ENCODE measurements around the gene PDGFA.
"Not testable (repeated sequence)": the region's sequence is repeated elsewhere in the genome, so short reads cannot be mapped to it uniquely, and the experiment has no call there.

Gene PDGFA

DNA sequence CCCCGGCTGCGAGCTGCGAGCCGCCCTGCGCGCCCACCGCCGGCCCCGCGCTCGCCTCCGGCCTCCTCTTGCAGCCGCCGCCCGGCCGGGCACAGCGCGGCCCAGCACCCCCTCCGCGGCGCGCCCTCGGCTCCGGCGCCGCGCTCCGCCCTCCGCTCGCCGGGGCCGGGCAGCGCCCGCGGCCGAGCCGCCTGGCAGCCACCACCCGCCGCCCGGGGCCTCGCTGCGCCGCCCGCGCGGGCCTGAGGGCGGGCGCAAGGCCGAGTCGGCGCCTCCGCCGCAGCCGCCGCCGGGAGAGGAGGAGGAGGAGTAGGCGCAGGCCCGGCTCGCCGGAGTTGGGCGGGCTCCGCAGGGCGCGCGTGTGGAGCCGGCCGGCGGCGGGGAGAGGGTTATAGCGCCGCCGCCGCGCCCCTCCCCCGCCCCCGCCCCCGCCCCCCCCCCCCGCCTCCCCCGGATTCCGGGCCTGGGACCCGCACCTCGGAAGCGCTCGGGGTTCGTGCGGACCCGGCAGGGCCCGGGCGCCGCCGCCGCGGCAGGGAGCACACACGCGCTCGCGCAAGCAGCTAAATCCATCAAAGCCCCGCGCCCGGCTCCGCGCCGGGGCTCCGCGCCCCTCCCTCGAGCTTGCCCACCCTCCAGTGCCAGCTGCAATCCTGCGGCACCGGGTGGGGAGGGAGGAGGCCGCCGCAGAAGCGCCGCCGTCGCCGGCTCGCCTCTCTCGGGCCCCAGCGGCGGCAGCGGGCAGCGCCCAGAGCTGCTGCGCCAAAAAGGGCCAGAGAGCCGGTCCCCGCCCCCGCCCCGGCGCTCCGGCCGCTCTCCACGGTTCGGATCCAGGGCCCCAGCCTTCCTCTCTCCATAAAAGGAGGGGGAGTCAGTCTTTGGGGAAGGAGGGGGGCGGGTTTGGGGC, at the start of gene PDGFA:
PDGFA (minus strand) TSS at position 363 of the 907 bp plus-strand sequence. CDS start 845 bp downstream, outside the sequence.
- DNase-seq: peak; percentile 26

DNA sequence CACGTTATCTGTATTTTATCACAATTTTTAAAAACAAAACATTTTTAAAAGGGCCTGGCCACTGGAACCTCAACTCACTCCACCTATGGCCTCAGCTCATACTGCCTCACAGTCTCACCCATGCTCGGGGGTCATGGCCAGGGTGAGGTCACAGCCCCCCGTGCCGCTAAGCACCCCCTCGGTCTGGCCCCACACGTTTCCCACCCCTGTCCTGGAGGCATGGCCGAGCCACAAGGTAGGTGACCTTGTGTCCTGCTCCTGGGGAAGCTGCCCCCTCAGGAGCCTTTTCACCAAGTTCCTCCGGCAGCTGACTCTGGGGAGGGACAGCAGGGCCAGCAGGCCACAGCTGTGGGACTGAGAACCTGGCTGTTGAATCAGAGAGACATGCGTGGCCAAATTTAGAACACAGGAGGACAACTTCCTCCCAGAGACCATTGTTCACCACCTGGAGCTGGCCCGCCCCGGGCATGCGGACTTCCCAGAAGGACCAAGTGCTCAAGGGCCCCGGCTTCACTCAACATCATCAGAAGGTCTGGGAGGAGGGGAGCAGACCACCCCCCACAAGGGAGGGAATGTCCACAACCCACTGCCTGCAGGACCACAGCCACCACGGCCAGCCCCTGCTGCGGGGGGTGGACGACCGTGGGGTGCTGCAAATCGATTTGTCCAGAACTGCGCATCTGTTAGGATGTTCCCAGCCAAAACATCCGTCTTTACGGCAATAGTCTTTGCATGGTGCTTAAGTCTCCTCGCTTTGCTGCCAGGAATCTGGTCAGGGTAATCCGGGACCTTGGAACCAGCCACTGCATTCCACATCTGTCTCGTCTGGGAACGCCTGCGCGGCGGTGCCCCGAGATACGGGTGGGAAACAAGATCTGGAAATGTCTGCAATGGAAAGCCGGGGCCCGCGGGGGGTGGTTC, 48.6 kb upstream of the PDGFA start:
- DNase-seq: no peak

DNA sequence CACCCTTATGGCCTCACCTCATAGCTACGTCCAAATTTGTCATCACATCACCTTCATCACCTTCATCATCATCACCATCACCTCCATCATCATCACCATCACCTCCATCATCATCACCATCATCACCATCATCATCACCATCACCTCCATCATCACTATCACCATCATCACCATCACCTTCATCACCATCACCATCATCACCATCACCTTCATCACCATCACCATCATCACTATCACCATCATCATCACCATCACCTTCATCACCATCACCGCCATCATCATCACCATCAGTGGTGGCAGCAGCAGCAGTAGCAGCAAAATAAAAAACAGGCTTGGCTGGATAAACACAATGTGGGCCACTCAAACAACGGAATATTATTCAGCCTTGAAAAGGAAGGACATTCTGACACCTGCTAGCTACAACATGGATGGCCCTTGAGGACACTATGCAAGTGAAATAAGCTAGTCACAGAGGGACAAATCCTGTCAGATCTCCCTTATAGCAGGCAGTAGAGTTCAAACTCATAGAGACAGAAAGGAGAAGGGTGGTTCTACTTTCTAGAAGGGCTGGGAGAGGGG, 47.7 kb upstream of the PDGFA start:
- no peak for DNase-seq

DNA sequence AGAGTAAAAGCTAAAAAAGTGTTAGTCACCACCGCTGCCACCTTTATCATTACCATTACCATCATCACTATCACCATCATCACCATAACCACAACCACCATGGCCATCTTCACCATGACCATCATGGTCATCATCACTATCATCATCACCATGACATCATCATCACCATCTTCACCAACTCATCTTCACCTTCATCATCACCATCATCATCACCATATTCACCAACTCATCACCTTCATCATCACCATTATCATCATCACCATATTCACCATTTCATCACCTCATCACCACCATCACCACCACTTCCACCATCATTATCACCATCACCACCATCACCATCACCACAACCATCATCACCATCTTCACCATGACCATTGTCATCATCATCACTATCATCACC, 46.5 kb upstream of the PDGFA start:
- DNase-seq: no peak

DNA sequence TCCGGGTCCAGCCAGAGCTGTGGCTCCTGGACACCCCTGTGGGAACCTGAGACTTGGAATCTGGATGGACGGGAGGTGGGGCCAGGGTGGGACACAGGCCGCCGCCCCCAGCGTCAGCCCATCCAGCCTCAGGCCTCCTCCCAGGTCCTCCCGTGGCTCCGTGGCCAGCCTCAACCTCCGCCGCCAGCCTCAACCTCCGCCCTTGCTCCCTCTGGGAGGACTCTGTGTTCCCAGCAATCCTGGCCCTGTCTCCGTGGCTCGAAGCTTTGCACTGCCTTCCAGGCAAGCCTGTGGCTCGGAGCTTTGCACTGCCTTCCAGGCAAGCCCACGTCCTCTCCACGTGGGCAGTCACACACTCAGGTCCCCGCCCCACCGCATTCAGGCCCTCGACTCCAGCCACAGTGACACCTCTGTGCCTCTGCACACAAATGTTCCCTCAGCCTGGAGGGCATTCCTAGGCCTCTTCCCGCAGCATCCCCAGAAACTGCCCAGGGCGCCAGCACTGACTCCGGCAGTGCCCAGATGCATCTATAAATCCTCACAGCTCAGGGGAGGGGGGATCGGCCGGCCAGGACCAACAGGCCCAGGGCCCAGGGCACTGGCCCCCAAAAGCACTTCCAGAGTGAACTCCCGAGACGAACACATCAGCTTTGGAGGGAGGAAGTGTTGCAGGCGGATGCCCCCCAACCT, 44.7 kb upstream of the PDGFA start:
- DNase-seq: no peak

DNA sequence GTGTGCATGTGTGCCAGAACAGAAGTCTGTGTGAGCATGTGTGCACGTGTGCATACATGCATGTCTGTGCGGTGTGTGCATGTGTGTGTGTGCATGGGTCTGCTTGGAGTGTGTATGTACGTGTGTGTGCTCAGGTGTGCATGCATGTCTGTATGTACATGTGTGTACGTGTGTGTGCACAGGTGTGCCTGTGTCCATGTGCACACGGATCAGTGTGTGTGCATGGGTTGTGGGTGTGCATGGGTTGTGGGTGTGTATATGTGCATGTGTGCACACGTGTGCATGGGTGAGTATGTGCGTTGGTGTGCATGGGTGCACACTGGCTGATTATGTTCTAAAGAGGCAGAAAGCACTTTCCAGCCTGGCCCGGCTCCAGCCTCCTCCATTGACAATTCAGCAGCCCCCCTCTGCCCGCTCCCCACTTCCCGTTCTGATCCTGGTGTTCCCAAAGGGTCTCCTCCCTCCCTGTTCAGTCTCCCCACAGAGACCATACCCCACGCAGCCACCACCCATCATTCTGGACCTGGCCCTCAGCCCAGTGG, 44.1 kb upstream of the PDGFA start:
- no peak for DNase-seq

DNA sequence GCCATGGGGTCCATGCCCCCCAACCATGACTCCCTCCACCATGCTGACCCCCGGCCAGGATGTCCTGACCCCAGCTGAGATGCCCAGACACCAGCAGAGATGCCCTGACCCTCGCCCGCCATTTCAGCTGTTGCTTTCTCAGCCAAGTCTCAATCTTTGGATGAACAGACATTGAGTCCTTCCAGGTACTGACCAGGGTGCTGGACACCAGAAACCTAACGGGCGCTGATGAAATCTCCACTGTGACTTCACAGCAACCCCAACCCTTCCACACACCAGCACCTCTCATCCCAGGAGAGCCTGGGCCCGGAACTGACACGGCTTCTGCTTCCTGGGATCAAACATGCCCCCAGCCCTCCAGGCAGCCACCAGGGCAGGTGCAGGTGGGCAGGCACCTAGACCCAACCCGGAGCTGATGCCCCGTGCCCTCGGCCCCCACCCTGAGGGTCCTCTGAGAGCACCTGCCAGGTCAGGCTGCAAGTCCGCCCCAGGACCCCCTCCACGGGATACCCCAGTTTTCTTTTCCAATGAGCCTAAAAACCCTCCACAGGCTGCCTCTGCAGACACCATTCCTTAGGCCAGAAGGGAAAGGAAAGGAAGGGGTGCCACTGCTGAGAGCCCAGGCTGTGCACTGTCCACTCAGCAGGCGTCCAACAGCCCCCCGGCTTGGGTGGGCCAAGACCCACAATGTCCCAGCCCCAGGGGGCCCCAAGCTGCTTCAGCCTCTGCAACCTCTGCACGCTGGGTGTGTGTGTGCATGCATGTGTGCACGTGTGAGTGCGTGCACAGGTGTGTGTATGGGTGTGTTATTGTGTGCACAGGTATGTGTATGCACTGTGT, 43.4 kb upstream of the PDGFA start:
- no peak for DNase-seq

DNA sequence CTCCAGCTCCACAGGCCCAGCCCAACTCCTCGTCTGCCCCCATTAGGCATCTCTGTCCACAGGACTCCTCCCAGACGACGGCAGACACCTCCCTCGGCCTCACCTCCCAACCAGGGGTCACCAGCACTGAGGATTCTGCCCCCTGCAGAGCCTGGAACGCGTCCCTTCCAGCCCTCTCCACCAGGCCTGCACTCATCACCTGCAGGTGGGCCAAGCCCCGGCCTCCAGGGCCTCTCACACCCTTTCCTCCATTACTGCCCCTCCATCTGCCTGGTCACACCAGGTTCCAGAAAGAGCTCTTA, 42.7 kb upstream of the PDGFA start:
- DNase-seq: no peak

DNA sequence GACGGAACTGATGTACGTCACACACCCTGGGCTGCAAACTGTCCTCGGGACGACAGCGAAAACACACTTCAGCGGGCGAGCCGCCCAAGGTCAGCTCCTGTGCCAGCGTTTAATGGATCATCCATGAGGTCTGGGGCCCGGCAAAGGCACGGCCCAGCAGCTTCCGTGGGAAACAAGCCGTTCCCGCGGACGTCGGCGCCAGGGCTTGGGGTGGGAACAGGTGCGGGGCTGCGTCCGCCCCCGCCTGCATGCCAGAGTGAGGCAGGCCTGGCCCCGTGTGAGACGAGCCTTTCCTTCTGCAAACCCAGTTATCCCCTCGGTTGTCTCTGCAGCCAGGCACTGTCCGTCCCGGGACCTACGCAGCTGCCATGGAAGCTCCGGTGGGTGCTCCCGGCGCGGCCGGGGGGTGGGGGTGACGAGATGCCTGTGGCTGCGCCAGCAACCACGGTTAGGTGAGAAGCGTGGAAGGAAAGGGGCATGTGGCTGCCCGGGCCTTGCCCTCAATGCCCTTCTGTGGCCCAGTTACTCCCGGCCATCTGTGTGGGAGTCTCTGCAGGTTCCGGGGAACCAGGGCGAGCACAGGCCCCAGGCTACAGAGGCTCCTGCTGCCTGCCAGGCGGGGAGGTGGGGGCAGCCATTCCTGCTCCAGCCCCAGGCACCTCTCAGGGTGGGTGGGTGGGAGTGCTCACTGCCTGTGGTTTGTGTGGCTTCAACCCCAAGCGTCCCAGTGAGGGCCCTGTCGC, 42.2 kb upstream of the PDGFA start:
- no peak for DNase-seq

DNA sequence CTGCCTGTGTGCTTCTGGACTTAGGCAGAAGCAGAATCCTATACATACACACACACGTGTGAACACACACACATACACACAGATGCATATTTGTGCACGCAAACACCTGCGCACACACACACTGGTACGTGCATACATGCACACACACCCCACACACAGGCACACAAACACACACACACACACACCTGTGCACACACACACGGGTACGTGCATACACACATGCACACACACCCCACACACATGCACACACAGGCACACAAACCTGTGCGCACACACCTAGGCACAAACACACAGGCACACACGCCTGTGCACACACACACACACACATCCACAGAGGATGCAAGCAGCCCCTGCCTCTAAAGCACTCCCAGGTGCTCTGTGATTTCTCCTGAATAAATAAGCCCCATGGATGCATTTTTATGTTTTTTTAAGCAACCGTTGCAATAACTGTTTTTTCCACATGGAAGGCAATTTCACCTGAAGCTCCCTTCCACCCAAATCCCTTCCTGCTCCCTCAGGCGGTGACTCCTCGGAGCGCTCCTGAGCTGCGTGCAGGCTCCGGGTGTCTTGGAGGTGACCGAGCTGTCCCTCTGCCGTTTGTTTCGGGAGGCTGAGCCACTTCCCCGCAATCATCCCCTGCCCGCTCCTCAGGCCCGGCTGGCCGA, 41.5 kb upstream of the PDGFA start:
- DNase-seq: no peak

DNA sequence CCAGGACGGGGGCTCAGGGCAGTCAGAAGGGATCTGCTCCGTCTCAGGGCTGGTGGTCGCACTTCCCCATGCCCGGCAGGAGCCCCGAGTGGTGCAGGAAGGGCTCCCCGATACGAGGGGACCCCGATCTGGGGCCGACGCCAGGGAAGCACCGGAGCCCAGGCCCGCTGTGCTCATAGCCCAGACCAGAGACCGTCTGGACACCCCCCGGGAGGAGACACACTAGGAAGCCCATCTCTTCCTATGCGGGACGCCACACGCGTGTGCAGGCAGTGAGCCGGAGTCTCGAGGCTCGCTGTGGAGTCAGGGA, 39.7 kb upstream of the PDGFA start:
- no peak for DNase-seq

DNA sequence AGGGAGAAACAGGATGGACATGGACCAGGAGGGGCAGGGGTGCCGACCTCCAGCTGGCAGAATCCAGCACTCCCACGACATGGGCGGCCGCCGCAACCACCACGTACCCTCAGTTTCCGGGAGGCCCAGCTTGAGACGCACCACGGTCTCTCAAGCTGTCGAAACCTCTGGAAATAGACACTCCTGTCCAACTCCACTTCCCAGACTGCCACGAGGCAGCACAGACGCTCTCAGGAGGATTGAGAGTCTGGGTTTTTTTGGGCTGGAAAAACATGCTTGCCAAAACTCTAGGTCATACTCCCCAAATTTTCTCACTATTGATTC, 37.9 kb upstream of the PDGFA start:
- no peak for DNase-seq

DNA sequence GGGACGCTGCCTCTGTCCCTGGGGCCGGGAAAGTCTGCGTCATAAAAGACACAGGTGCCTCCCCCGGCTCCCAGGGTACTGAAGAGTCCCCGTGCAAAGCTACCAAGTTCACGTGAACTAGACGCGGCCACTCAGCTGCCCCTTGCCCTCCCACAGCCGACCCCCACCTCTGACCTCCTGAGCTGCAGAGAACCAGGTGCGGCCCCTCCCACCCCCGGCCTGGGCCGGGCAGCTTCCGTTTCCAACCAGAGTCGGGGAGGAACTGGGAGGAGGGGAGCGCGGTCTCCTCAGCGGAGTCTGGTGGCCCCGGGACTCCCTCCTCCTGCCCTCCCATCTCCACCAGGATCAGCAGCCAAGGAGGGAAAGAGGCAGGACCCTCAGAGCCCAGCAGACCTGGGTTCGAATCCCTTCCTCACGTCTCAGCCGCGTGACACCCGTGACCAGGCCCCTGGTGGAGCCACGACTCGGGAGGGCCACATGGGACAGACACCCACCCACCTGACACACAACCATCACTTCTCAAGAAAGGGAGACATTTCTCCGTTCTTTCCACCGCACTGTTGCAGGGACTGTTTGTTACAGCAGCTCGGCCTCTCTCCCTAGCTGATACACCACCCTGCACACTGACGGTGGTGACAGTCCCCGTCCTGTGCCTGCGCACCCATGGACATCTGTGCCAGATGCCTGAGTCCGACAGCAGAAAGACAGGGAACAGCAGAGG, 37.4 kb upstream of the PDGFA start:
- DNase-seq: no peak

DNA sequence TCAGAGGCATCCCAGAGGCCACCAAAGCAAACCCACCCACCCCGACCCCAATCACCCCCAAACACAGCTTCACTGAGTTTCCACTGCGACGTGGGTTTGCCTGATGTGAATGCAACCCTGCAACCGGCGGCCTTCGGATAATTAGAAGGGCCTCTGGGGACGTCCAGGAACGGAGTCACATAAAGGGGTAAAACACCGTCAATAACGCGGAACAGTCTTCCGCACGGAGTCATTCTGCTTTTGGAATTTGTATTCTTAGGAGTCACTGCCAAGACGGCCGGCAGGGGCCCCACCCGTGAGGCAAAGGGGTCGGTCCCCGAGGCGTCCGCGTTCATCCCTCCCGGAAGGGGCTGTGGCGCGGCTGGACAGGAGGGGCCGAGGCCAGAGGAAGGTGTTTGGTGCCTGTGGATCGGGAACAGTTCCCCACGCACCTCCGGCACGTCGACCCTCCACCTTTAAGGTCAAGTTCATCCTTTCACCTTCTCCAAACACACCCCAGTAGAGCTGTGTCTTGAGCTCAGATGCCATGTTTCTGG, 36.7 kb upstream of the PDGFA start:
- no peak for DNase-seq

DNA sequence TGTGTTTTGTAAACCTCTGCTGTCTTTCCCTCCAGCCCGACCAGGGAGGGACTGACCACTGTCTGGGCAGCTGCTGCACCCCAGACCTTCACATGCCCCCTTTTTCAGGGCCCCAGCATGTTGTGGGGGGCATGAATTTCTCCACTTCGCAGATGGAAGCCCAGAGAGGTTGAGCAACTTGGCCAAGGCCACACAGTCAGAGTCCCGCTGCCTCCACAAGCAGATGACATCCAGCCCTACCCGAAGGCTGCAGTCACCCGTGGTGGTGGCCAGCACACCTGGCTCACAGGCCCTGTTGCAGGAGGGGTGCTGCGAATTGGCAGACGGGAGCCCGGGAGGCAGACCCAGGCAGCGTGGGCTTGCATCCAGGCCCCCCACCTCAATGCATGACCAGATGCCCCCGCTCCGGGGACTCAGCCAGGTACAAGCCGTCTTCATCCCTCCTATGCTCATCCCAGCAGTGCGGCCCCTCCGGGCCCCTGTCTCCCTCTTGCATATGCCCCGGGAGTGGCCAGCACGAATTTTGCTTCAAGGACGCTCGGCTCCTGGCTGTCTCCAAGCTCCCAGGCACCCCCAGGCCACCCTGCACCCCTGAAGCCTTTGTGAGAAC, 36.0 kb upstream of the PDGFA start:
- no peak for DNase-seq

DNA sequence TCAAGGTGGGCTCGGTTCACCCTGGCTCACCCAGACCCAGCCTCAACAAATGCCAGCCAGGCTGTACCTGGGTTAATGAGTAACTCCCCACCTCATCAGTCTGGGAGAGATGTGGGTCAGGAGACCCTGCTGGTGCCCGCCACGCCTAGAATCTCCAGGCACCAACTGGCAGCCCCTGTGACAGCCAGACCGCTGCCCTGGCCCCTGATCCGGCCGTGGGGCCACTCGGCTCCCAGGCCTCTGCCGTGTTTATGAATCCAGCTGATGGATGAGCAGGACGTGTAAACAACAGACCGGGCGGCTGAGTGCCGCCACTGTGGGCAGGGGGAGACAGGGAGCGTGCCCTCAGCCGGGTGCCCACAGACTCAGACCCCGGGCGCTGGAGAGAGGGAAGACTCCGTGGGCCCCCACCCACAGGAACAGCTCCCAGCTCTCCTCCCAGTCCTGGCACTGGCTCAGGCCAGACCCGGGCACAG, 34.0 kb upstream of the PDGFA start:
- no peak for DNase-seq

DNA sequence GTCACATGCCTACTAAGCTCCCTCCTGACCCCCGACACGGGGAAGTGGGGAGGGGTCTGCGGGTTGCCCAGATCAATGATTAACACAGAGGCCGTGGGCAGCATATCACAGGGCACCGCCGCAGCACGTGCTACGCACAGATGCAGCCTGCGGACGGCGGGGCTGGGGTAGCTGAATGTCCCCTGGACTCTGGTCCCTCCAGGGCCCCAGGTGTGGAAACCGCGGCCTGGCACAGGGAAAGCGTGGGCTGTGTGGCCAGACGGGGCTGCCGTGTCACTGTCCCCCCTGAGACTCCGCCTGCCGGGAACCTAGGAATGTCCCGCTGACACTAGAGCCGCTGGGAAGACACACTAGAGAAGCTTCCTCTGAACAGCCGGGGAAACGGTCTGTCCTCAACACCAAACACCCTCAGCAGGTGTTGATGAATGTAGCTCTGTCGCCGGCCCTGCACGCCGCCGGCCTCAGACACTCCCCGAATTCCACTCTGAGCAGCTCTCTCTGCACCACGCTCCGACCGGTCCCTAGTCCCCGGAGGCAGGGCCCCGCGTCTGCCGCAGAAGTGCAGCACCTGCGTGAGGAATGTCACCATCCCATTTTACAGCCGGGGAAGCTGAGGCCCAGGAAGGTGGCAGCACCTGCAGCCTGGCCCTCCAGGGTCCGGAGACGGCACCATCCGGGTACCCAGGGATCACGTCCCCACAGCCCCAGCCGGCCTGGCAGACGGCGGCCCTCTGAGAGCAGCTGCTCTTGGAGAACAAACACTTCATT, 33.4 kb upstream of the PDGFA start:
- DNase-seq: no peak

DNA sequence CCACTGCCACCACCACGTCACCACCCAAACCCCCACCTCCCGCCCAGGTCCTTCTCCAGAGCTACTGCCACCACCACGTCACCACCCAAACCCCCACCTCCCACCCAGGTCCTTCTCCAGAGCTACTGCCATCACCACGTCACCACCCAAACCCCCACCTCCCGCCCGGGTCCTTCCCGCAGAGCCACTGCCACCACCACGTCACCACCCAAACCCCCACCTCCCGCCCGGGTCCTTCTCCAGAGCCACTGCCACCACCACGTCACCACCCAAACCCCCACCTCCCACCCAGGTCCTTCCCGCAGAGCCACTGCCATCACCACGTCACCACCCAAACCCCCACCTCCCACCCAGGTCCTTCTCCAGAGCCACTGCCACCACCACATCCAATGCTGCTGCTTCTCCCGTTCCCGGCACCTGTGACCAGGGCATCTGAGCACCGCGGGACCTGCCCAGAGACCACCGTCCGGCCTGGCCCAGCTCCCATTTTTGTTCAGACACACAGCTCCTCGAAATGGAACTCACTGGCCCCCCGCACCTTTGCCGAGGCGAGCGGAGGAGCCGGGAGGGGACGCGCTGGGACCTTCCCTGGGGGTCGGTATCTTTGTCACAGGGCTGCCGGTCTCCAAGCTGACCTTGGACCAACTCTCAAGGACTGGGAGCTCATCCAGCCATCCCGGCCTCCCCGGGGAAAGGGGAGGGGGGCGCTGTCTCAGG, 32.7 kb upstream of the PDGFA start:
- not testable (repeated sequence) for DNase-seq

Measured in COR-L47 (cell line).